ENCODE measurements around the gene KBTBD13.

Gene KBTBD13

DNA sequence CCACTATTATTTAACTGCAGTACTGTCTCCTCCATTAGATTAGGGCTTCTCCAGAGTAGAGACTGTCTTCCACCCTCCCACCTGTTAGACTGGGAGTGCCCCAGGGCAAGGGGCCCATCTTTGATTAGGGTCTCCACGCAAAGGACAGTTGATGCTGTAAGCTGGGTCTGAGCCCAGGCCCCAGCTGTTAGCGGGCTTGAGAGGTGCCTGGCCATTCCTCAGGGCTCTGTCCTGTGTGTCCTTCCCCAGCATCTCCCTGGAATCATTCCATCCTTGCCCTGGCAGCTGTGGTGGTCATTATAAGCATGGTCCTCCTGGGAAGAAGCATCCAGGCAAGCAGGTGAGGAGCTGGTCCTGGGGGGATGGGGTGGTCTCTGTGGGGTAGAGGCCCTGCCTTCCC, 25.3 kb upstream of the KBTBD13 start:
- no peak for DNase-seq (ENCODE audit: low read depth in 4 of 4, low spot score in 1 of 4)

DNA sequence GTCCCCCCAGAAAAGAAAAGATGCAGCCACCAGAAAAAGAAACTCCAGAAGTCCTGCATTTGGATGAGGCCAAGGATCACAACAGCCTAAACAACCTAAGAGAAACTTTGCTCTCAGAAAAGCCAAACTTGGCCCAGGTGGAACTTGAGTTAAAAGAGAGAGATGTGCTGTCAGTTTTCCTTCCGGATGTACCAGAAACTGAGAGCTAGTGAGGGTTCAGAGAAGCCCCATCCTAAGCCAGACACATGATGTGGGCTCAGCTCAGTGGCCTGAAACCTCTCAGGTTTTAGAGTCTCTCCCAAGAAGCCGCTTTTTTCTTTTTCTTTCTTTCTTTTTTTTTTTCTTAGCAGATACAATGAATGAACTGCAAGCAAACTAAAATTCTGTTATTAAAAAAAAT, 23.6 kb upstream of the KBTBD13 start:
- no peak for DNase-seq (ENCODE audit: low read depth in 4 of 4, low spot score in 1 of 4)

DNA sequence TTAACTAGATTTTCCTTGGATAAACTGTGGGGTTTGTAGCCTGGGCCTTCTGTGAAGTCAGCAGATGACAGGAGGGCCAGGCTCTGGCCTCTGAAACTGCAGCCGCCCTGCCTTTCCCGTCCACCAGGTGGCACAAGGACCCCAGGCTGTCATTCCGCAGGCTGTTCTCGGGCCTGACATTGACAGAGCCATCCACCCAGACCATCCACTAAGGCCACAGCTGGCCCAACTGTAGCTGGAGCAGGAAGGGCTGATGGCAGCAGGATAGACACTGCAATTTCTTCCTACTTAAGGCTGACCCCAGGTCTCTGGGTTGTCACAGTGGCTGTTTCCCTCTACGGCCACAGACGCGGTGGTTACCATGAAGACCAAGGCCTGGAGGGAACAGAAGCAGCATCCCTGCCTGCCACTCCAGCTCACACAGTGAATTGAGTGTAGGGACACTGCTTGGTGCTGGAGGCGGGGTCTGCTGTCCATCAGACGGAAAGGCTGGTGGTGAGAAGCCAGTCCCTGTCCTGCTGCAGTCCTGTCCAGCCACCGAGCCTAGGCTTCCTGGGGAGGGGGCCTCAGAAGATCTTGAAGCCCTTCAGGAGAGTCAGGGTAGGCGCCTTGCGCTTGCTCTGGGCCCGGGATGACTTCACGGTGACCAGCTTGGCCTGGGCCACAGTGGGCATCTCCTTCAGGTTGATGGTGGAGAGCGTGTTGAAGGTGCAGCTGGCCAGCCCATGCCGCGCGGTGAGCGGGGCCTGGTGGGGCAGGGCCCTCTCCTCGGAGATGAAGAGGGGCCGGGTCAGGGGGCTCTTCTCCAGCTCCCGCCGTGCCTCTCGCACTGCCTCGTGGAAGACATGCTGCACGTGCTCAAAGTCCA, 22.0 kb upstream of the KBTBD13 start:
- peak in 3 of 4 experiments; percentile 21 to 23 (median 21) for DNase-seq (ENCODE audit: low read depth in 4 of 4, low spot score in 1 of 4)

DNA sequence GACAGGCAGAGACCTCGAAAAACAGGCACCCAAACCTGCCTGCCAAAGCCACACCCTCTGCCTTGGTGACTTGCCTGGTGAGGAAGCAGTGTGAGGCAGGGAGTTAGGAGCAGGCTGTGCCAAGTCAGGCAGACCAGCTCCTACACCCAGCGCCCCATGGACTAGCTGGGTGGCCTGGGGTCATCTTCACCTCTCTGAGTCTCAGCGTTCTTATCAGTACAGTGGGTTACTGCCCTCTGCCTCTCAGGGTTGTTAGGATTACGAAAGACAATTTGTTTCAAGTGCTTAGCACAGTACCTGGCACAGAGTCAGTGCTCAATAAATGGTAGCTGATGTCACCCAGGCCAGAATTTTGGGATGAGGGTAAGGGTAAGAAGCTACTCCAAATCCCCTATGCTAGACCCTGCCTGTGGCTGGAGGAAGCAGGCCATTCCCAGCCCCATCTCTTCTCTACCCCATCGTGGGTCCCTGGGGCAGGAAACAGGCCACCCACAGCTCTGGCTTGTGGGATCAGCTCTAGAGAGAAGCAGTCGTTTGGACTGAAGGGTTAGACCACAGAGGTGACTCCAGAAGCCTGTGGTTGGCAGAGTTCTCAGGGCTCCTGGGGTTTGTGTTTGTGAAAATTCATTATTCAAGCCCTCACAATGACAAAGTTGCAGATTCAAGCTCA, 21.2 kb upstream of the KBTBD13 start:
- DNase-seq (ENCODE audit: low read depth in 4 of 4, low spot score in 1 of 4) = no peak

DNA sequence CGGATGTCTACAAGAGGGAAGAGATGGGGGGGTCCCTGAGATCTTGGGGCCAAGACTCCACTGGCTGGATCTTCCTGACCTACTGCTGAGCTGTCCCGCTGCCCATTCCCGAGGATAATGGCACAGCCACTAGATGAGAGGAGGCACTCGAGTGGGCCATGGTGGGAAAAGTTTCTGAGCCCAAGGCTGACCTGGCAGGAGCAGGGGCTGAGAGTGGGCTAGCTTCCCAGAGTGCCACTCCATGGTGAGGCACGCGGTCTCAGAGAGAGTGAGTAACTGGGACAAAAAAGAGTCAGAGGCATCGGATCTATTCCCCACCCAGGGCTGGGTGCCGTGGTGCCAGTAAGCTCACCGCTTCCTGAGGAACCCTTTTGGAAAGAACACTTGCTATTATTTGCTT, 20.4 kb upstream of the KBTBD13 start:
- DNase-seq (ENCODE audit: low read depth in 4 of 4, low spot score in 1 of 4) = no peak

DNA sequence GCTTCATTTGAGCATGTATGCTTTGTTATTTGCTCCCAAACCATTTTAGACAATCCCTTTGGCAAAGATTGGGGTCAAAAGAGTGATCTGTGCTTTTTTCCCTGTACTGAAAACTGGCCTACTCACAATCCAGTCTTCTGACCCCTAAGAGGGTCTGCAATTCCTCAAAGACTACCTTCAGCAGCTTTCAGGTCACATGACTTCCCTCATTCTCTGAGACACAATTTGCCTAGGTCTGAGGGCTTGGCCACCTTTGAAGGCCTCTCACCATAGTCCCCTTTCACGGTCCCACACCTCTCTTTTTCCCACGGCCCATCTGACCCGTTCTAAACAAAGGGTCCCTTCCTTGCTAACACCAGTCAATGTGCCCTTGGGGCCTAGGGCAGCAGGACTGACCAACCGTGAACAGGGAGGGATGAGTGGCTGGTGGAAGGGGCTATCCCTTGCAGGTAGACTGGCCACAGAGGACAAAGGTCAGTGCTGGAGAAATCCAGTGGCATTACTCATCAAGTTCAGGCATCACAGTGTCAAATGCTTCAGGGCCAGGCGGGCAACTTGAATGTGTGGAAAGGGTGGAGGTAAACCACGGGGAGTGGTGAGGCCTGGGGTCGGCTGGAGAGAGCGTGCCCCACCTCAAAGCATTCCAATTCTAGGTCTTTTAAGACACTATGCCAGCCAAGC, 19.5 kb upstream of the KBTBD13 start:
- no peak for DNase-seq (ENCODE audit: low read depth in 4 of 4, low spot score in 1 of 4)

DNA sequence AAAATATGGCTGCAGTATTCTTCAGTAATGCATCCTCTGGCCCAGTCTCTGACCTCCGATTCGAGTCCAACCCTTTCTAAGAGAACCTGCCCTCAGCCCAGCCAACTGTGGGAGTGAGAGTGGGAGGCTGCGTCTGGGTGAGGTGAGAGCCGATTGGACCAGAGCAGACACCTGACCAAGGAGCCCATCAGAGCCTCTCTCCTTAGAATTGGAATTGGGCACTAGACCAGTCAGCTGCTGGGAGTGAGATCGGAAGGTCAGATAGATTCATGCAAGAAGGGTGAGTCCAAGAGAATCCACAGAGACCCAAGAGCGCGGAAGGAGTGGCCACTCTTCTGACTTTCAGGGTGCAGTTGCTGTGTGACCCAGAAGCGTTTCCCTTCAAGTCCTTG, 19.0 kb upstream of the KBTBD13 start:
- DNase-seq (ENCODE audit: low read depth in 4 of 4, low spot score in 1 of 4) = no peak

DNA sequence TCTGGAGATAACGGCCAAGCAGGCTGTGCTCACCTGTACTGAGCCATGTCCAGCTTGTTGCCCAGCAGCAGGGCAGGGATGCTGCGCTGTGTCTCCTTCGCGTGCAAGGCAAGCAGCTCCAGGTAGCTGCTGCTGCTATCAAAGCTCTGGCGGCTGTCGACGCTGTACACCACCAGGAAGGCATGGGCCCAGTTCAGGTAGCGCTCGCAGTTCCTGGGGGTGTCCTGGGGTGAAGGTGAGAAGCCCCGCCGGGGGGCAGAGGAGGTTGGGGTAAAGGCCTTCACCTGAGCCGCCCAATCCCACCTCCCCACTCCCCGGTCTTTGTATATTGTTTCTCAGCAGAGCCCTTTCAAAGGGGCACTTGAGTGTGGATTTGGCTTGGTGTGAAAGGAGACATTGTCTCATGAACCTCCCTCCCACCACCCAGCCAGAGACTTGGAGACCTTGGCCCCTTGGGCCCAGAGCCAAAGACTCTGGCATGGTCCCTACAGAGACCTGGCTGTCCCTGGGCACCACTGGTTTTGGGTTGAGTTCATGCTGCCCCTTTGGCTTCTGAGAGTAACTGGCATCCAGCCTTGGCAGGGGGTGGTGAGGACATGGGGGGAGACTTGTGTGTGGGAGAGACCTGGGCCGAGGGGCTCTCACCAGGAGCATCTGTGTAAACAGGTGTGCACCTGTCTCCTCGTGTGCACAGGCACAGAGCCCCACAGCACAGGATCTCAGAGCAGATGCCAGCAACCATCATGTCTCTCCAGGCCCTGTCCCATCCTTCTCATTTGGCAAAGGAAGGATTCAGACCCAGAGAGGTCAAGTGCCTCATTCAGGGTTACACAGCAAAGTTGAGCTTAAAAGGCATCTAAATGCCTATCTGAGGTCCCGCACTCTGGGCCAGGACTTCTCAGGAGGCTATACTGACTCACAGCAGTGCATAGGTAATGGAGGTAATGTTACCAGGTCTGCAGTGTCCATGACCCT, 17.9 kb upstream of the KBTBD13 start:
- no peak for DNase-seq (ENCODE audit: low read depth in 4 of 4, low spot score in 1 of 4)

DNA sequence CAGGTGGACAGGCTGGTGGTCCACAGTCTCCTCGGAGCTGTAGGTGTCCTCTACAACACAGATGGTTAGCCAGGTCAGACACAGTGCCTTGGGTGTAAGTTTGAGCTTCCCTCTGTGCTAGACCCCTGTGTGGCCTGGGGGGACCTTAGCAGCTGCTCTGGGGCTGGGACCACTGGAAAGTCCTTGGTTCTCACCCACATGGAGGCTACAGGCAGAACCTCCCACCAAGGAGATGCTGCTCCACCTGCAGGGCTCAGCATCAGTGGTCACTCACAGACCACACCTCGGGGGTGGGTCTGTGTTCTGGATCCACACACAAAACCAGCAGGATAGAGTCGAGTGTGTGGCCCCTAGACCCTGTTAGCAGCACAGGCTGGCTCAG, 17.2 kb upstream of the KBTBD13 start:
- DNase-seq (ENCODE audit: low read depth in 4 of 4, low spot score in 1 of 4) = no peak

DNA sequence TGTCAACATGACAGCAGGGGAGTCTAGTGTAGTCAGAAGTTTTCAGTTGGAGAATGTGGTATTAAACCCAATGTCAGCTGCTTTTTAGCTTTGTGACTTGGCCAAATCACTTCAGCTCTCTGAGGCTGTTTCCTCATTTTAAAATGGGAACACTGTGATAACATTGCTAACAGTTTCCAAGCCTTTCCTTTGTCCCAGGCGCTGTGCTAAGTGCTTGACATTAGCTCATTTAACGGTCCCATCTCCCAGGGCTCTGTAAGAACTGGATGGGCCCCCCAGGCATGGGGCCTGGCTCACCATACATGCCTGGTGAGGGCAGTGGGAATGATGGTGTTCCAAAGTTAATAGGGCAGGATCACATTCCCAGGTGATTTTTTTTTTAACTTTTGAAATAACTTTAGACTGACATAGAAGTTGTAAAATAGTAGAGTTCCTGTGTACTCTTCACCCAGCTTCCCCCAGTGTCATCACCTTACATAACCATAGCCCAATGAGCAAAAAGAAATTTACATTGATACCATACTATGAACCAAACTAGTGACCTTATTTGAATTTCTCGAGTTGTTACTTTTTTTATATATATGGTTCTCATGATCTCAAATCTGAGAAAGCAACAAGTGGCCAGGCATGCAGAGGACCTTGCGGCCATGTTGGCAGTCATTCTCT, 16.5 kb upstream of the KBTBD13 start:
- no peak for DNase-seq (ENCODE audit: low read depth in 4 of 4, low spot score in 1 of 4)

DNA sequence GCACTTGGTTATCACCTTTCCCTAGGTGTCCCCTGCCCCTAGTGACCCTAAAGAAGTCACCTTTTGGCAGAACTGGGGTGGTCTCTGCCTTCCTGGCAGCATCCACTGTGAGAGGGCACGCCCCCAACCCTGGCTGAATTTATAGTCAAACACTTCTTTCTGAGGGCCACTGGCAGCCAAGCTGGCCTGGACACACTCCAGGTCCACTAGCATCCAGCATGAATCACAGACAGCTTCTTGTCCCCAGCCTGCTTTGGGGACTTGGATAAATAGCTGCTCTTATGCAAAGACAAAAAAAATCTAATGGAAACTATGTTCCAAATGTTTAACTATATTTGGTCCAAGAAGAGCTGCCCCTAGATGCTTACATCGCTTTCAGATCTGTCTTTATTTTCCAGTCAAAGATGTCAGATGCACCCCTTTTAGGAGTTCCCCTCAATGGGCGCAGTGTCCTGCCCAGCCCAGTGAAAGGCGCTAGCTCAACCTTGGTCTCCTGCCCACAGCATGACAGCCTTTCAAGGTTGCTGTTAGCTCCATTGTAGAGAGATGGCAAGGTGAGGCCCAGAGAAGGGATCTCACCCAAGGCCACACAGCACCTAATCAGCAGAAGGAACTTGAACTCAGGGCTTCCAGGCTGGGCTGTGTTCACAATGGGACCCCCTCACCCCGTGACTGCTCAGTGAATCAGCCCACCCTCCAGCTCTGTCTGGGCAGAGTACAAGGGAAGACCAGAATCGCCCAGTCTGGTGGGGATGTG, 15.7 kb upstream of the KBTBD13 start:
- DNase-seq (ENCODE audit: low read depth in 4 of 4, low spot score in 1 of 4) = no peak

DNA sequence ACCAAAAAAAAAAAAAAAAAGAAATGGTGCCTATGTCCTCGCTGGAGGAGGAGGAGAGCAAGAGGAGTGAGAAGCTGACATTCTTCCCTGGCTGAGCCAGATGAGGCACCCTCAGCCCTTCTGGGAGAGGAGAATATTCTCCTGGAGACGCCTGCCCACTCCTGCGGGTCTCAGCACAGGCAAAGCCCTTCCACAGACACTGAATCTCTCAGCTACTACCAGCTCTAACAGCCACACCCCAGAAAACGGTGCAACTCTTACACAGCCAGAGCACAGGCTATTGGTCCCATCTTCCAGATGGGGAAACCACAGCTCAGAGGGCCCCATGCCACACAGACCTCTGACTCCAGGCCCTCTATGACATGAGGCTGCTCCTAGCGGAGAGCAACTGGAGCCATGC, 14.5 kb upstream of the KBTBD13 start:
- DNase-seq (ENCODE audit: low read depth in 4 of 4, low spot score in 1 of 4) = no peak

DNA sequence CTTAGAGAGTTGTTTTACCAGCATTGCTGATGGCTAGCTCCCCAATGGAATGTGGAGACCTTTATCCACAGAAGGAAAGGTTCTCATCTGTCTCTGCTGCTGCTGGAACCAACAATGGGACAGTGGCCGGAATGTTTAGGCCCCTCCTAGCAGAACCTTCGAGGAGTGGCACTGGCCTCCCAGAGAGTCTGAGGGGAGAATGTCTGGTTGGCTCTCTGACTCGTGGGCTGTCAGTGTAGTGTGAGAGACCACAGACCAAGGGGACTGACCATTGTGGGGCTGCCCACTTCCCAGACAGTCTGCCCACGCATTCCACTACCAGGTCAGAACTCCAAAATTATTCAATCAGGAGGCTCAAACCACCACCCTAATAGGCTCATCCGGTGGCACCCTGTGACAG, 13.8 kb upstream of the KBTBD13 start:
- DNase-seq (ENCODE audit: low read depth in 4 of 4, low spot score in 1 of 4) = no peak

DNA sequence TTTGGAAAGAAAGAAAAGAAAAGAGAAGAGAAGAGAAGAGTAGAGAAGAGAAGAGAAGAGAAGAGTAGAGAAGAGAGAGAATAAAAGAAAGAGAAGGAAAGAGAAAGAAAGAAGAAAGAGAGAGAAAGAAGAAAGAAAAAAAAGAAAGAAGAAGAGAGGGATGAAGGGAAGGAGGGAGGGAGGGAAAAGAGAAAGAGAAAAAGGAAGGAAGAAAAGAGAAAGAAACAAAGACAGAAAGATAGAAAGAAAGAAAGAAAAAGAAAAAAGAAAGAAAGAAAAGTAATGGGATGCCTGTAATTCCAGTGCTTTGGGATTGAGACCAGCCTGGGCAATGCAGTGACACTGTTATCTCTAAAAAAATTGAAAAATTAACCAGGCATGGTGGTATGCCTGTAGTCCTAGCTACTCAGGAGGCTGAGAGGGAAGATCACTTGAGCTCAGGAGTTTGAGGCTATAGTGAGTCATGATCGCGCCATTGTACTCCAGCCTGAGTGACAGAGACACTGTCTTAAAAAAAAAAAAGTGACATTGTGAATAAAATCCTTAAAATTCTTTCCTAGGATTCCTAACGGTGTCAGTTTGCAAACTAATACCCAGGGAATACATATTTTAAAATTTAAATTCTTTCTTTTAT, 10.4 kb upstream of the KBTBD13 start:
- no peak for DNase-seq (ENCODE audit: low read depth in 4 of 4, low spot score in 1 of 4)

DNA sequence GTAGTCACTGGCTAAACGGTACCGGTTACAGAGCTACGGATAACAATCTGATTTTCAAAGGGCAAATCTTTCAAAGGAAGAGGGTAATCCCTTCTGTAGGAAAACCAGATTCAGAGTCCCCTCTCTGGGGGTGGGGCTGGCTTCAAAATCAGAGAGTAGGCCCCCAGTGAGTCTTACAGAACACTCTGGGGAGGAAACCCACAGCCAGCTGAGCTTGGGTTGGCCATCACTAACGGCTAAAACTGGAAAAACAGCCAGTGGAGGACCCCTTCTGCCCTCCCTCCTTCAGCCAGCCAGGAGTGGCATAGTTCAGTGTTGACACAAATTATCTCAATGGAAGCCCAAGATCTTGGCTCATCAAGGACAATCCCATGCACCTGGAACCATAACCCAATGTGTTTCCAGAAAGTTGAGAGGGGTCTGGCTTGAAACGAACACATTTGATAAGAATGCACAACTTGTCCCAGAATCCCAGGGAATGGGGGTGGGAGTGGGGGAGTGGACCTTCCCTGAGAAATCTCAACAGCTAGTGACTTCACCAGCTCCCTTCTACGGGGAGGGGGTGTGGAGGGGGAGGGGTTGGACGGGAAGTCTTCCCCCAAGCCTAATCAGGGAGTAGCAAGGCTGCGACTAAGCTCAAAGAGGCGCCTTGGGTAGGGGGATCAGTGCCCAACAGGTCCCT, 9.8 kb upstream of the KBTBD13 start:
- DNase-seq (ENCODE audit: low read depth in 4 of 4, low spot score in 1 of 4) = no peak

DNA sequence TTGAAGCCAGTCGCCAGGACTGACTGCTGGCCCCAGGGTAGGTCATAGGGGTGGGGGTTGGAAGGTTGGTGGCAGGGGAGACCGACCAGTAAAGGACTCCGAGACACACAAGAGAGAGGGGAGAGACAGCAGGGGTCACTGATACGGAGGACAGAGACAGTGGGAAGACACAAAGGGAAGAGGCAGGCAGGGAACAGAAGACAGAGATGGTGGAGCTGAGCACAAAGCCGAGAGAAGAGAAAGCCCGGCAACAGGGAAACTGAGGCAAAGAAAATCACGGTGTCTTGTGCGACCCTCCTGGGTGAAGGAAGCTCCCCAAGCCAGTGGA, 9.3 kb upstream of the KBTBD13 start:
- no peak for DNase-seq (ENCODE audit: low read depth in 4 of 4, low spot score in 1 of 4)

DNA sequence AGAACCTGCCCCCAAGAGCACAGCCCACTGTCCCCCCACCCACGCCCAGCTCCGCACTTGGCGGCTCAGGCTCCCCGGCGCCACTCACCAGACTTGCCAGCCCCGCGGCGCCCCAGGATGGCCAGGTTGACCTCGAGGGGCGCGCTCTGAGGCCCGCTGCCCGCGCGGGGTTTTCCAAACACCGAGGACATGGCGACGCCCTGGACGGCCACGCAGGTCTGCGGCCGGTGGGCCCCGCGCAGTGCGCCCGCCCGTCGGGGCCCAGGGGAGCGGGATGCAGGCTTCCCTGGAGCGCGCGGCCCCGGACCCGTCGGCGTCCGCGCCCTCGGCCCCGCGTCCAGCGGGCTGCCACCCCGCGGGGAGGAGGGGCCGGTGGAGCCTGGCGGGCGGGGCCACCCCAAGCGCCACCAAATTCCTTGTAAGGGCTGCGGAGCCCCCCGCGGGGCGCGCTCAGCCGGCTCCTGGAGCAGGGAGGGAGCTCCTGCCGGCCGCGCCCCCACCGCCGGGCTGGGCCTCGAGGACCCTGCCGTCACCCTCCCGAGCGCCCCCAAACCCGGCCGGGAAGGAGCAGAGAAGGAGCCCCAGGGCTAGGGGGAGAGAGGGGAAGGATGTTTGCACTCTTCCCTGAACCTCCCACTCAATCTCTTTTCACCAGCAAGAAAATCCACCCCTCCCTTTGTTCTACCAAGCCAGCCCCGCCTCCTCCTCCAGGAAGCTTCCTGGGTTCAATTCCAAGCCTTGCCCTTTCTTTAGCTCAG, 8.7 kb upstream of the KBTBD13 start, which contains the start of gene RASL12:
RASL12 (minus strand) TSS at position 347 of the 758 bp plus-strand sequence; CDS start at position 191, 156 bp downstream.
- no peak for DNase-seq (ENCODE audit: low read depth in 4 of 4, low spot score in 1 of 4)

DNA sequence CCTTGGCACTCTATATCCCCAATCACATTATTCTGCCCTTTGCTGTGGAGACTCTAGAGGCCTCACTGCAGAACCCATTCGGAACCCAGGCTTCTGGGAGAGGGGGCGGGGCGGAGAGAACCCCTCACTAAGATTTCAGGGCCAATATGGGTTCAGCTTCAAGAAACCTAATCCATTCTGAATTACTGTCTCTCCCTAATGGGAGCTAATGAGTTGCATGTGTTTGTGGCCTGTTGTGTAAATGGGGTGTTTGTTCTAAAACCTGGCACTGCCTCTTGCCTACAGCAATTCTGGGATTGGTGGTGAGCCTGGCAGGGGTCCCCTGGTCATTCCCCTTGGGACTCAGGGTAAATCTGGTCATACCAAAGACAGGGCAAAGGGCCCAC, 8.2 kb upstream of the KBTBD13 start:
- DNase-seq (ENCODE audit: low read depth in 4 of 4, low spot score in 1 of 4) = no peak
